ENCODE results near the gene RAB7B.

Gene RAB7B

GRCh38 chr1:206032380-206033140 is 29.4 kb upstream of the RAB7B start:
- Mint-ChIP-seq H3K4me3 (no peak overlapping the region), H3K4me1 (peaks cover 7% of the 10 kb centered on the region), H3K36me3 (no peaks in the 10 kb centered on the region), H3K27ac (no peak overlapping the region), H3K9me3 (no peaks in the 10 kb centered on the region)
- no peak for DNase-seq (ENCODE audit: low spot score in 2 of 2)
- no peak for ATAC-seq

GRCh38 chr1:206030714-206031113 is 27.5 kb upstream of the RAB7B start:
- H3K36me3 Mint-ChIP-seq = no peaks in the 10 kb centered on the region
- ATAC-seq (peak; percentile 84), DNase-seq (ENCODE audit: low spot score in 2 of 2) (peak; percentile 26 to 69)
- no peak overlapping the region for H3K4me3 Mint-ChIP-seq
- H3K27ac Mint-ChIP-seq = no peak overlapping the region
- H3K9me3 Mint-ChIP-seq = no peaks in the 10 kb centered on the region
- peaks cover 7% of the 10 kb centered on the region for H3K4me1 Mint-ChIP-seq

- ATAC-seq (no peak), DNase-seq (ENCODE audit: low spot score in 2 of 2) (no peak)
- peaks cover 5% of the 10 kb centered on the region for H3K4me1 Mint-ChIP-seq
- no peak overlapping the region for H3K4me3 Mint-ChIP-seq
- H3K27ac Mint-ChIP-seq = no peak overlapping the region
- H3K36me3 Mint-ChIP-seq = no peaks in the 10 kb centered on the region
- no peaks in the 10 kb centered on the region for H3K9me3 Mint-ChIP-seq
These were observed 27.0 kb upstream of the RAB7B start for GRCh38 chr1:206030191-206030590.

- no peaks in the 10 kb centered on the region for H3K36me3 Mint-ChIP-seq
- H3K4me3 Mint-ChIP-seq = no peak overlapping the region
- no peaks in the 10 kb centered on the region for H3K4me1 Mint-ChIP-seq
- ATAC-seq = no peak
- no peak overlapping the region for H3K27ac Mint-ChIP-seq
- no peak for DNase-seq (ENCODE audit: low spot score in 2 of 2)
- H3K9me3 Mint-ChIP-seq = no peaks in the 10 kb centered on the region
These were observed 26.3 kb upstream of the RAB7B start for GRCh38 chr1:206029484-206029883.

GRCh38 chr1:206025283-206025820 is 22.2 kb upstream of the RAB7B start:
- Mint-ChIP-seq H3K36me3 (no peaks in the 10 kb centered on the region), H3K4me1 (peaks cover 7% of the 10 kb centered on the region), H3K27ac (no peak overlapping the region), H3K9me3 (no peaks in the 10 kb centered on the region), H3K4me3 (no peak overlapping the region)
- ATAC-seq = no peak
- DNase-seq (ENCODE audit: low spot score in 2 of 2) = no peak

- H3K4me3 Mint-ChIP-seq = no peak within 1 kb of the TSS
- no peak within 1 kb of the TSS for H3K27ac Mint-ChIP-seq
- ATAC-seq (no peak), DNase-seq (ENCODE audit: low spot score in 2 of 2) (no peak)
- no peaks in the 10 kb centered on the region for H3K9me3 Mint-ChIP-seq
- peaks cover 7% of the 10 kb centered on the region for H3K4me1 Mint-ChIP-seq
- no peaks in the 10 kb centered on the region for H3K36me3 Mint-ChIP-seq
These were observed 20.5 kb upstream of the RAB7B start, which contains the start of gene CTSE for GRCh38 chr1:206023695-206024094. CTSE (minus strand) TSS chr1:206023895; CDS start chr1:206023791, 104 bp downstream.

- DNase-seq (ENCODE audit: low spot score in 2 of 2) (no peak), ATAC-seq (no peak)
- no peaks in the 10 kb centered on the region for H3K9me3 Mint-ChIP-seq
- H3K27ac Mint-ChIP-seq = no peak overlapping the region
- peaks cover 7% of the 10 kb centered on the region for H3K4me1 Mint-ChIP-seq
- H3K36me3 Mint-ChIP-seq = no peaks in the 10 kb centered on the region
- H3K4me3 Mint-ChIP-seq = no peak overlapping the region
These were observed 19.6 kb upstream of the RAB7B start for GRCh38 chr1:206022766-206023165.

- H3K4me3 Mint-ChIP-seq = no peak overlapping the region
- H3K4me1 Mint-ChIP-seq = peaks cover 7% of the 10 kb centered on the region
- ATAC-seq = no peak
- H3K9me3 Mint-ChIP-seq = no peaks in the 10 kb centered on the region
- no peak overlapping the region for H3K27ac Mint-ChIP-seq
- no peaks in the 10 kb centered on the region for H3K36me3 Mint-ChIP-seq
- no peak for DNase-seq (ENCODE audit: low spot score in 2 of 2)
These were observed 18.6 kb upstream of the RAB7B start for GRCh38 chr1:206021626-206022365.

GRCh38 chr1:206021008-206021625 is 17.9 kb upstream of the RAB7B start:
- Mint-ChIP-seq H3K36me3 (no peaks in the 10 kb centered on the region), H3K9me3 (no peaks in the 10 kb centered on the region), H3K27ac (no peak overlapping the region), H3K4me3 (no peak overlapping the region), H3K4me1 (peaks cover 7% of the 10 kb centered on the region)
- no peak for ATAC-seq
- no peak for DNase-seq (ENCODE audit: low spot score in 2 of 2)

GRCh38 chr1:206020393-206021007 is 17.3 kb upstream of the RAB7B start:
- no peaks in the 10 kb centered on the region for H3K36me3 Mint-ChIP-seq
- no peak overlapping the region for H3K4me3 Mint-ChIP-seq
- DNase-seq (ENCODE audit: low spot score in 2 of 2) (no peak), ATAC-seq (no peak)
- no peaks in the 10 kb centered on the region for H3K9me3 Mint-ChIP-seq
- no peak overlapping the region for H3K27ac Mint-ChIP-seq
- H3K4me1 Mint-ChIP-seq = peaks cover 7% of the 10 kb centered on the region

- no peak overlapping the region for H3K27ac Mint-ChIP-seq
- no peak for ATAC-seq
- no peak for DNase-seq (ENCODE audit: low spot score in 2 of 2)
- H3K4me1 Mint-ChIP-seq = peaks cover 26% of the 10 kb centered on the region
- H3K4me3 Mint-ChIP-seq = no peak overlapping the region
- H3K9me3 Mint-ChIP-seq = no peaks in the 10 kb centered on the region
- H3K36me3 Mint-ChIP-seq = no peaks in the 10 kb centered on the region
These were observed 11.9 kb upstream of the RAB7B start for GRCh38 chr1:206015071-206015470.

GRCh38 chr1:206014601-206015000 is 11.4 kb upstream of the RAB7B start:
- Mint-ChIP-seq H3K27ac (no peak overlapping the region), H3K4me3 (no peak overlapping the region), H3K4me1 (peaks cover 26% of the 10 kb centered on the region), H3K36me3 (no peaks in the 10 kb centered on the region), H3K9me3 (no peaks in the 10 kb centered on the region)
- DNase-seq (ENCODE audit: low spot score in 2 of 2) (no peak), ATAC-seq (no peak)

- no peaks in the 10 kb centered on the region for H3K36me3 Mint-ChIP-seq
- no peak overlapping the region for H3K27ac Mint-ChIP-seq
- no peak for ATAC-seq
- DNase-seq (ENCODE audit: low spot score in 2 of 2) = no peak
- H3K4me3 Mint-ChIP-seq = no peak overlapping the region
- H3K9me3 Mint-ChIP-seq = no peaks in the 10 kb centered on the region
- peaks cover 26% of the 10 kb centered on the region for H3K4me1 Mint-ChIP-seq
These were observed 10.0 kb upstream of the RAB7B start for GRCh38 chr1:206013026-206013795.

GRCh38 chr1:206012086-206012859 is 9.1 kb upstream of the RAB7B start:
- peaks cover 26% of the 10 kb centered on the region for H3K4me1 Mint-ChIP-seq
- no peaks in the 10 kb centered on the region for H3K9me3 Mint-ChIP-seq
- no peaks in the 10 kb centered on the region for H3K36me3 Mint-ChIP-seq
- peak overlapping the region; percentile 5 for H3K4me3 Mint-ChIP-seq
- DNase-seq (ENCODE audit: low spot score in 2 of 2) (no peak), ATAC-seq (peak; percentile 75)
- peak overlapping the region; percentile 64 for H3K27ac Mint-ChIP-seq
